GM23338 (cell line): ENCODE data around the gene RBPJ. TPM values are rescaled to one million over a fixed set of nuclear protein-coding genes. Genes with fewer than 3 reads are reported as not detected.

Experiments used
- ATAC-seq: fragments of 200-7000 bp; cut with Tn5 transposase; 3 replicates; pipeline ENCODE4 v1.9.1; 2020
- DNase-seq: peaks from one replicate; pipeline ENCODE4 v3.0.0-alpha.2; 2015; ENCODE audit warnings: low spot score
- H2AFZ ChIP-seq: fragments of 200-600 bp; sonication (generic); 2 replicates; pipeline ENCODE4 v1.8.0; 2016; ENCODE audit warnings: antibody characterized with exemption, mild to moderate bottlenecking, moderate library complexity
- H3F3A ChIP-seq: fragments of 200-600 bp; sonication (generic); replicated peaks from 2 replicates; pipeline ENCODE4 v1.8.0; 2017; ENCODE audit warnings: antibody characterized with exemption, mixed run types, low read depth
- H3K27ac ChIP-seq: fragments of 200-600 bp; sonication (generic); 2 replicates; pipeline ENCODE4 v1.6.1; 2016; ENCODE audit warnings: low read depth
- H3K27me3 ChIP-seq: fragments of 200-600 bp; sonication (generic); 2 replicates; pipeline ENCODE4 v1.8.0; 2016; ENCODE audit warnings: mild to moderate bottlenecking, mixed run types, moderate library complexity; ENCODE audit not compliant: insufficient read depth
- H3K36me3 ChIP-seq: fragments of 200-600 bp; sonication (generic); 2 replicates; pipeline ENCODE4 v1.8.0; 2016; ENCODE audit warnings: mild to moderate bottlenecking; ENCODE audit not compliant: insufficient read depth
- H3K4me1 ChIP-seq: fragments of 200-600 bp; sonication (generic); 2 replicates; pipeline ENCODE4 v1.8.0; 2016; ENCODE audit warnings: mild to moderate bottlenecking, moderate library complexity; ENCODE audit not compliant: insufficient read depth
- H3K4me2 ChIP-seq: fragments of 200-600 bp; sonication (generic); 2 replicates; pipeline ENCODE4 v1.7.1; 2017; ENCODE audit warnings: mixed run types
- H3K4me3 ChIP-seq: fragments of 200-600 bp; sonication (generic); 2 replicates; pipeline ENCODE4 v1.6.1; 2016; ENCODE audit warnings: mixed run types
- H3K79me2 ChIP-seq: fragments of 200-600 bp; sonication (generic); replicated peaks from 2 replicates; pipeline ENCODE4 v1.8.0; 2017; ENCODE audit warnings: mild to moderate bottlenecking; ENCODE audit not compliant: insufficient read depth
- H3K9me2 ChIP-seq: fragments of 200-600 bp; sonication (generic); 2 replicates; pipeline ENCODE4 v1.8.0; 2017; ENCODE audit not compliant: insufficient read depth
- H4K20me1 ChIP-seq: fragments of 200-600 bp; sonication (generic); replicated peaks from 2 replicates; pipeline ENCODE4 v1.8.0; 2017; ENCODE audit warnings: mild to moderate bottlenecking; ENCODE audit not compliant: insufficient read depth
- H3K27ac Mint-ChIP-seq: 2 replicates; pipeline ENCODE4 v1.8.0; 2020; ENCODE audit warnings: inconsistent platforms, mild to moderate bottlenecking, moderate library complexity, mixed read lengths
- H3K27me3 Mint-ChIP-seq: 3 replicates; pipeline ENCODE4 v1.8.0; 2022; ENCODE audit warnings: low read depth, mild to moderate bottlenecking, moderate library complexity, mixed read lengths, inconsistent platforms; ENCODE audit not compliant: insufficient read depth, poor library complexity
- H3K36me3 Mint-ChIP-seq: 3 replicates; pipeline ENCODE4 v1.8.0; 2021; ENCODE audit warnings: low read depth, mild to moderate bottlenecking, inconsistent platforms, moderate library complexity, mixed read lengths
- H3K4me1 Mint-ChIP-seq: 3 replicates; pipeline ENCODE4 v1.8.0; 2020; ENCODE audit warnings: mild to moderate bottlenecking, inconsistent platforms, mixed read lengths
- H3K4me3 Mint-ChIP-seq: 3 replicates; pipeline ENCODE4 v1.8.0; 2021; ENCODE audit warnings: moderate library complexity, mild to moderate bottlenecking, inconsistent platforms, mixed read lengths
- H3K9me3 Mint-ChIP-seq: 3 replicates; pipeline ENCODE4 v1.8.0; 2020; ENCODE audit warnings: moderate library complexity, mild to moderate bottlenecking, inconsistent platforms, mixed read lengths
- CREB1 ChIP-seq: fragments of 250-450 bp; sonication (Bioruptor Pico); IDR thresholded peaks from 2 replicates; pipeline ENCODE4 v1.5.0; 2020; ENCODE audit warnings: low read depth, mild to moderate bottlenecking, moderate library complexity
- EZH2 ChIP-seq: fragments of 200-600 bp; sonication (generic); IDR thresholded peaks from one replicate; pipeline ENCODE4 v1.8.0; 2017; ENCODE audit warnings: antibody characterized with exemption, mild to moderate bottlenecking, low read depth; ENCODE audit not compliant: unreplicated experiment
- EZH2phosphoT487 ChIP-seq: fragments of 200-600 bp; sonication (generic); IDR thresholded peaks from one replicate; pipeline ENCODE4 v1.8.1; 2018; ENCODE audit warnings: antibody characterized with exemption; ENCODE audit not compliant: unreplicated experiment
- JUNB ChIP-seq: IDR thresholded peaks from one replicate; pipeline ENCODE4 v1.6.1; 2016; ENCODE audit warnings: antibody characterized with exemption; ENCODE audit not compliant: unreplicated experiment
- NANOG ChIP-seq: IDR thresholded peaks from 2 replicates; pipeline ENCODE4 v1.6.1; 2016; ENCODE audit warnings: antibody characterized with exemption, borderline replicate concordance
- POLR2AphosphoS5 ChIP-seq: IDR thresholded peaks from 2 replicates; pipeline ENCODE4 v1.6.1; 2016; ENCODE audit warnings: antibody characterized with exemption, low read depth
- STAT1 ChIP-seq: IDR thresholded peaks from one replicate; pipeline ENCODE4 v1.6.1; 2016; ENCODE audit warnings: antibody characterized with exemption; ENCODE audit not compliant: unreplicated experiment
- ZNF114 ChIP-seq: fragments of 250-450 bp; sonication (Bioruptor Pico); IDR thresholded peaks from 2 replicates; pipeline ENCODE4 v1.5.0; 2020; ENCODE audit warnings: mild to moderate bottlenecking, moderate library complexity
- ZNF331 ChIP-seq: fragments of 250-450 bp; sonication (Bioruptor Pico); IDR thresholded peaks from 2 replicates; pipeline ENCODE4 v1.5.0; 2020; ENCODE audit warnings: low read depth, mild to moderate bottlenecking, moderate library complexity
- polyA plus RNA-seq: library from polyadenylated mRNA; unstranded; fragments of >200 nt; fragmentation: Nextera tagmentation; extraction: Ambion mirVana; gene quantifications from 2 replicates; pipeline ENCODE4 v1.2.1, GENCODE V29; 2016
- total RNA-seq: library from RNA; depleted of rRNA; stranded (reverse); fragments of >200 nt; shearing (Covaris generic); gene quantifications from 2 replicates; pipeline ENCODE4 v1.2.3, GENCODE V29; 2014
- TF ChIP-seq, protein P1 (sequence below), 2 experiments: fragments of 200-600 bp in 1 of 2; sonication (generic) in 1 of 2; conservative IDR thresholded peaks; 2 replicates each; pipeline versions ENCODE4 v1.5.1 to v1.6.1; 2016 to 2017; ENCODE audit warnings: antibody characterized with exemption in 2 of 2, low read depth in 2 of 2, mild to moderate bottlenecking in 2 of 2, moderate library complexity in 1 of 2
- TF ChIP-seq, protein P2 (sequence below): fragments of 250-450 bp; sonication (Bioruptor Pico); IDR thresholded peaks from 2 replicates; pipeline ENCODE4 v1.5.0; 2020; ENCODE audit warnings: mild to moderate bottlenecking, moderate library complexity
- TF ChIP-seq, protein P3 (sequence below): IDR thresholded peaks from 2 replicates; pipeline ENCODE4 v1.6.1; 2016; ENCODE audit warnings: antibody characterized with exemption

Gene RBPJ
- total and polyA plus RNA-seq, 2 experiments from 2014 or later, result 212 to 457 TPM

DNA sequence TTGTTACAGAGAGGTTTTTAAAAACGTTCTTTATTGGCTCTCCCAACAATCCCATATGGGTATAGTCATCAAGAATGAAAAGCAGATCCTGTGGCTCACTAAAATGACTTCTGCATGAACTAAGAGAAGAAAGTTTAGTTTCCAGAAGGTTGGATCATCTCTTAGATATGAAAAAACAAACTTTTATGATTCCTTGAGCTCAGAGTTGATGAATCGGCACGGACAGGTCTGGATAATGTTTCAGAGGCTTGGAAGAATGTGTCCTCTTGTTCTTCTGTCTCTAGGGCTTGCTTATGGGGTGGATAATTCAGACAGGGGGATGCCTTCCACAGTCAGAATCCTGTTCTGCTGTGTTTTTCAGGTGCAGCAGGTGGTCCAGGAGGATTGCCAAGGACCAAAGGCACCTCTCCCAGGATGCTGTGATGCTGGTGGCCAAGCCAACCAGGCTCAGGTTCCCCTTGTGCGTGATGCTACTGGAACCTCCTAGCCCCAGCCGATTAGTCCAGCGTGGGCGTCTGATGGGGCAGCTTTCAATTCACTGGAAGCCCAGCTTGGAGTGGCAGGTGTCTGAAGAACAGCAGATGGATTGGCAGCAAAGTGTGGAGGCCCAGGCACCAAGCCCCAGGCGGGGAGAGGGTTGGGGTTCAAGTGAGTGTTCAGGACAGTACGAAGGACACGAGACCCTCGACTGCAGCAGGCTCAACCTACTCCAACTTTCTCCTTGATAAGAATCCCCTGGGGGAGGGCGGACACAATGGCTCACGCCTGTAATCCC is 139.1 kb downstream of the RBPJ start:
- peaks cover 8% of the 10 kb centered on the region; the same call in 1 of the 3 replicates for H3K9me3 Mint-ChIP-seq
- no peak overlapping the region for H3K4me3 ChIP-seq
- H3K36me3 ChIP-seq, result no peaks in the 10 kb centered on the region
- H3K79me2 ChIP-seq, result no peaks in the 10 kb centered on the region
- no peaks in the 10 kb centered on the region for H3K9me2 ChIP-seq
- no peak for TF ChIP-seq JUNB
- no peak overlapping the region for H3K4me2 ChIP-seq
- H2AFZ ChIP-seq, result no peak overlapping the region
- H3F3A ChIP-seq, result no peaks in the 10 kb centered on the region
- no peak overlapping the region for H3K27ac Mint-ChIP-seq
- no peaks in the 10 kb centered on the region for H3K36me3 Mint-ChIP-seq
- H3K4me1 ChIP-seq, result no peaks in the 10 kb centered on the region
- no peaks in the 10 kb centered on the region for H3K27me3 Mint-ChIP-seq
- DNase-seq (no peak), ATAC-seq (no peak)
- H3K27me3 ChIP-seq, result no peaks in the 10 kb centered on the region
- H4K20me1 ChIP-seq, result no peaks in the 10 kb centered on the region
- no peak overlapping the region for H3K27ac ChIP-seq
- peaks cover 4% of the 10 kb centered on the region; the same call in 1 of the 3 replicates for H3K4me1 Mint-ChIP-seq
- no peak overlapping the region for H3K4me3 Mint-ChIP-seq

DNA sequence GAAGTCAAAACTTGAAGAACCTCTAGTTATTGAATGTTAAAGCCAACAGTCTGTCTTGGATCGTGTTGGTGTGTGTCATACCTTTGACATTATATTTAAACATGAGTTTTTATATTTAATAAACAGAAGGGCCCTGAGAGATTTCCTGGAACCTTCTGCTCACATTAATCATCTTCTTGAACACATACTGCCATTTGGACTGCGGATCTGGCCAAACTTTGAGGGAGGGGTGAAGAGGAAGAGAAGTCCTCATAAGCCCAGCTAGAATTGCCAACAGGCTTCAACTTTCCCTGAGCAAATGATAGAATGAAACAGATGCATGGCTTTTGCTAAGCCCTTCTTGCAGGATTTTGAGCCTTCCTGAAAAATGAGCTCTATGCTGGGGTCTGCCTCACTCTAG is 142.1 kb downstream of the RBPJ start:
- H3K36me3 Mint-ChIP-seq, result no peaks in the 10 kb centered on the region
- H3K27ac Mint-ChIP-seq, result no peak overlapping the region
- Histone ChIP-seq H3K4me1 (no peaks in the 10 kb centered on the region), H3K27me3 (no peaks in the 10 kb centered on the region), H3K9me2 (no peaks in the 10 kb centered on the region), H4K20me1 (no peaks in the 10 kb centered on the region), H3F3A (no peaks in the 10 kb centered on the region), H2AFZ (no peak overlapping the region), H3K4me3 (no peak overlapping the region), H3K79me2 (no peaks in the 10 kb centered on the region), H3K27ac (no peak overlapping the region), H3K36me3 (no peaks in the 10 kb centered on the region), H3K4me2 (no peak overlapping the region)
- DNase-seq (no peak), ATAC-seq (no peak)
- peaks cover 5% of the 10 kb centered on the region for H3K27me3 Mint-ChIP-seq
- no peak overlapping the region for H3K4me3 Mint-ChIP-seq
- H3K4me1 Mint-ChIP-seq, result peaks cover 4% of the 10 kb centered on the region; the same call in 1 of the 3 replicates
- peaks cover 8% of the 10 kb centered on the region; the same call in 1 of the 3 replicates for H3K9me3 Mint-ChIP-seq
- TF ChIP-seq EZH2 (no peak), ZNF331 (CRISPR knock-in tag) (no peak), NANOG (no peak), JUNB (no peak), CREB1 (CRISPR knock-in tag) (no peak), STAT1 (no peak), EZH2phosphoT487 (no peak), ZNF114 (CRISPR knock-in tag) (no peak), POLR2AphosphoS5 (no peak)
- TF ChIP-seq, protein P1, sequence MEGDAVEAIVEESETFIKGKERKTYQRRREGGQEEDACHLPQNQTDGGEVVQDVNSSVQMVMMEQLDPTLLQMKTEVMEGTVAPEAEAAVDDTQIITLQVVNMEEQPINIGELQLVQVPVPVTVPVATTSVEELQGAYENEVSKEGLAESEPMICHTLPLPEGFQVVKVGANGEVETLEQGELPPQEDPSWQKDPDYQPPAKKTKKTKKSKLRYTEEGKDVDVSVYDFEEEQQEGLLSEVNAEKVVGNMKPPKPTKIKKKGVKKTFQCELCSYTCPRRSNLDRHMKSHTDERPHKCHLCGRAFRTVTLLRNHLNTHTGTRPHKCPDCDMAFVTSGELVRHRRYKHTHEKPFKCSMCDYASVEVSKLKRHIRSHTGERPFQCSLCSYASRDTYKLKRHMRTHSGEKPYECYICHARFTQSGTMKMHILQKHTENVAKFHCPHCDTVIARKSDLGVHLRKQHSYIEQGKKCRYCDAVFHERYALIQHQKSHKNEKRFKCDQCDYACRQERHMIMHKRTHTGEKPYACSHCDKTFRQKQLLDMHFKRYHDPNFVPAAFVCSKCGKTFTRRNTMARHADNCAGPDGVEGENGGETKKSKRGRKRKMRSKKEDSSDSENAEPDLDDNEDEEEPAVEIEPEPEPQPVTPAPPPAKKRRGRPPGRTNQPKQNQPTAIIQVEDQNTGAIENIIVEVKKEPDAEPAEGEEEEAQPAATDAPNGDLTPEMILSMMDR (conservative IDR thresholded peaks at IDR 0.05; ENCODE audit: low read depth in 2 of 2), result no peak
- TF ChIP-seq, protein P2, sequence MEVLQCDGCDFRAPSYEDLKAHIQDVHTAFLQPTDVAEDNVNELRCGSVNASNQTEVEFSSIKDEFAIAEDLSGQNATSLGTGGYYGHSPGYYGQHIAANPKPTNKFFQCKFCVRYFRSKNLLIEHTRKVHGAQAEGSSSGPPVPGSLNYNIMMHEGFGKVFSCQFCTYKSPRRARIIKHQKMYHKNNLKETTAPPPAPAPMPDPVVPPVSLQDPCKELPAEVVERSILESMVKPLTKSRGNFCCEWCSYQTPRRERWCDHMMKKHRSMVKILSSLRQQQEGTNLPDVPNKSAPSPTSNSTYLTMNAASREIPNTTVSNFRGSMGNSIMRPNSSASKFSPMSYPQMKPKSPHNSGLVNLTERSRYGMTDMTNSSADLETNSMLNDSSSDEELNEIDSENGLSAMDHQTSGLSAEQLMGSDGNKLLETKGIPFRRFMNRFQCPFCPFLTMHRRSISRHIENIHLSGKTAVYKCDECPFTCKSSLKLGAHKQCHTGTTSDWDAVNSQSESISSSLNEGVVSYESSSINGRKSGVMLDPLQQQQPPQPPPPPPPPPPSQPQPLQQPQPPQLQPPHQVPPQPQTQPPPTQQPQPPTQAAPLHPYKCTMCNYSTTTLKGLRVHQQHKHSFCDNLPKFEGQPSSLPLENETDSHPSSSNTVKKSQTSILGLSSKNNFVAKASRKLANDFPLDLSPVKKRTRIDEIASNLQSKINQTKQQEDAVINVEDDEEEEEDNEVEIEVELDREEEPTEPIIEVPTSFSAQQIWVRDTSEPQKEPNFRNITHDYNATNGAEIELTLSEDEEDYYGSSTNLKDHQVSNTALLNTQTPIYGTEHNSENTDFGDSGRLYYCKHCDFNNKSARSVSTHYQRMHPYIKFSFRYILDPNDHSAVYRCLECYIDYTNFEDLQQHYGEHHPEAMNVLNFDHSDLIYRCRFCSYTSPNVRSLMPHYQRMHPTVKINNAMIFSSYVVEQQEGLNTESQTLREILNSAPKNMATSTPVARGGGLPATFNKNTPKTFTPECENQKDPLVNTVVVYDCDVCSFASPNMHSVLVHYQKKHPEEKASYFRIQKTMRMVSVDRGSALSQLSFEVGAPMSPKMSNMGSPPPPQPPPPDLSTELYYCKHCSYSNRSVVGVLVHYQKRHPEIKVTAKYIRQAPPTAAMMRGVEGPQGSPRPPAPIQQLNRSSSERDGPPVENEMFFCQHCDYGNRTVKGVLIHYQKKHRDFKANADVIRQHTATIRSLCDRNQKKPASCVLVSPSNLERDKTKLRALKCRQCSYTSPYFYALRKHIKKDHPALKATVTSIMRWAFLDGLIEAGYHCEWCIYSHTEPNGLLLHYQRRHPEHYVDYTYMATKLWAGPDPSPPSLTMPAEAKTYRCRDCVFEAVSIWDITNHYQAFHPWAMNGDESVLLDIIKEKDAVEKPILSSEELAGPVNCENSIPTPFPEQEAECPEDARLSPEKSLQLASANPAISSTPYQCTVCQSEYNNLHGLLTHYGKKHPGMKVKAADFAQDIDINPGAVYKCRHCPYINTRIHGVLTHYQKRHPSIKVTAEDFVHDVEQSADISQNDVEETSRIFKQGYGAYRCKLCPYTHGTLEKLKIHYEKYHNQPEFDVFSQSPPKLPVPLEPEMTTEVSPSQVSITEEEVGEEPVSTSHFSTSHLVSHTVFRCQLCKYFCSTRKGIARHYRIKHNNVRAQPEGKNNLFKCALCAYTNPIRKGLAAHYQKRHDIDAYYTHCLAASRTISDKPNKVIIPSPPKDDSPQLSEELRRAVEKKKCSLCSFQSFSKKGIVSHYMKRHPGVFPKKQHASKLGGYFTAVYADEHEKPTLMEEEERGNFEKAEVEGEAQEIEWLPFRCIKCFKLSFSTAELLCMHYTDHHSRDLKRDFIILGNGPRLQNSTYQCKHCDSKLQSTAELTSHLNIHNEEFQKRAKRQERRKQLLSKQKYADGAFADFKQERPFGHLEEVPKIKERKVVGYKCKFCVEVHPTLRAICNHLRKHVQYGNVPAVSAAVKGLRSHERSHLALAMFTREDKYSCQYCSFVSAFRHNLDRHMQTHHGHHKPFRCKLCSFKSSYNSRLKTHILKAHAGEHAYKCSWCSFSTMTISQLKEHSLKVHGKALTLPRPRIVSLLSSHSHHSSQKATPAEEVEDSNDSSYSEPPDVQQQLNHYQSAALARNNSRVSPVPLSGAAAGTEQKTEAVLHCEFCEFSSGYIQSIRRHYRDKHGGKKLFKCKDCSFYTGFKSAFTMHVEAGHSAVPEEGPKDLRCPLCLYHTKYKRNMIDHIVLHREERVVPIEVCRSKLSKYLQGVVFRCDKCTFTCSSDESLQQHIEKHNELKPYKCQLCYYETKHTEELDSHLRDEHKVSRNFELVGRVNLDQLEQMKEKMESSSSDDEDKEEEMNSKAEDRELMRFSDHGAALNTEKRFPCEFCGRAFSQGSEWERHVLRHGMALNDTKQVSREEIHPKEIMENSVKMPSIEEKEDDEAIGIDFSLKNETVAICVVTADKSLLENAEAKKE, result no peak
- TF ChIP-seq, protein P3, sequence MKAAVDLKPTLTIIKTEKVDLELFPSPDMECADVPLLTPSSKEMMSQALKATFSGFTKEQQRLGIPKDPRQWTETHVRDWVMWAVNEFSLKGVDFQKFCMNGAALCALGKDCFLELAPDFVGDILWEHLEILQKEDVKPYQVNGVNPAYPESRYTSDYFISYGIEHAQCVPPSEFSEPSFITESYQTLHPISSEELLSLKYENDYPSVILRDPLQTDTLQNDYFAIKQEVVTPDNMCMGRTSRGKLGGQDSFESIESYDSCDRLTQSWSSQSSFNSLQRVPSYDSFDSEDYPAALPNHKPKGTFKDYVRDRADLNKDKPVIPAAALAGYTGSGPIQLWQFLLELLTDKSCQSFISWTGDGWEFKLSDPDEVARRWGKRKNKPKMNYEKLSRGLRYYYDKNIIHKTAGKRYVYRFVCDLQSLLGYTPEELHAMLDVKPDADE, result no peak
